Activated T-cell treated with anti-CD3 and anti-CD28 coated beads, Interleukin-2, amount 50 U/mL, for 24 hours (primary cell): ENCODE results near the gene SPRN.
"Not testable (repeated sequence)": the region's sequence is repeated elsewhere in the genome, so short reads cannot be mapped to it uniquely, and the experiment has no call there.

ENCODE experiments used
- DNase-seq: peaks from one replicate; pipeline ENCODE4 v3.0.0-alpha.2; 2020
- H3K27ac Mint-ChIP-seq: 2 replicates; pipeline ENCODE4 v1.8.0; 2020; ENCODE audit warnings: mild to moderate bottlenecking, mixed read lengths
- H3K27me3 Mint-ChIP-seq: 2 replicates; pipeline ENCODE4 v1.8.0; 2020; ENCODE audit warnings: mixed read lengths
- H3K36me3 Mint-ChIP-seq: 2 replicates; pipeline ENCODE4 v1.8.0; 2020; ENCODE audit warnings: low read depth, mixed read lengths
- H3K4me1 Mint-ChIP-seq: 2 replicates; pipeline ENCODE4 v1.8.0; 2020; ENCODE audit warnings: low read depth, mixed read lengths
- H3K4me3 Mint-ChIP-seq: 2 replicates; pipeline ENCODE4 v1.8.0; 2020; ENCODE audit warnings: mild to moderate bottlenecking, moderate library complexity, mixed read lengths
- H3K9me3 Mint-ChIP-seq: 2 replicates; pipeline ENCODE4 v1.8.0; 2020; ENCODE audit warnings: mixed read lengths

The SPRN gene

GRCh38 chr10:133432789-133433188 lies 8.4 kb upstream of the SPRN start:
- not testable (repeated sequence) for H3K36me3 Mint-ChIP-seq, DNase-seq, H3K4me1 Mint-ChIP-seq, H3K9me3 Mint-ChIP-seq, H3K27ac Mint-ChIP-seq, H3K4me3 Mint-ChIP-seq
- H3K27me3 Mint-ChIP-seq, result peaks cover 20% of the 10 kb centered on the region

- not testable (repeated sequence) for H3K36me3 Mint-ChIP-seq
Measured at GRCh38 chr10:133431888-133432613, 7.6 kb upstream of the SPRN start.

GRCh38 chr10:133429571-133429970 lies 5.1 kb upstream of the SPRN start:
- not testable (repeated sequence) for H3K4me1 Mint-ChIP-seq, H3K27ac Mint-ChIP-seq

More at GRCh38 chr10:133431888-133432613, 7.6 kb upstream of the SPRN start:
- not testable (repeated sequence) for H3K4me1 Mint-ChIP-seq, H3K27ac Mint-ChIP-seq, DNase-seq, H3K4me3 Mint-ChIP-seq, H3K9me3 Mint-ChIP-seq
- H3K27me3 Mint-ChIP-seq, result peaks cover 17% of the 10 kb centered on the region

GRCh38 chr10:133424102-133424501 lies 323 bp downstream of the SPRN start:
- not testable (repeated sequence) for H3K27me3 Mint-ChIP-seq, H3K4me3 Mint-ChIP-seq, H3K9me3 Mint-ChIP-seq, DNase-seq, H3K4me1 Mint-ChIP-seq, H3K27ac Mint-ChIP-seq
- peaks cover 26% of the 10 kb centered on the region for H3K36me3 Mint-ChIP-seq

More at GRCh38 chr10:133429571-133429970, 5.1 kb upstream of the SPRN start:
- H3K9me3 Mint-ChIP-seq, H3K36me3 Mint-ChIP-seq, H3K27me3 Mint-ChIP-seq, H3K4me3 Mint-ChIP-seq, DNase-seq: not testable (repeated sequence)

- H3K9me3 Mint-ChIP-seq, result no peaks in the 10 kb centered on the region
- H3K4me3 Mint-ChIP-seq, result peak overlapping the region; percentile 35
- peak; percentile 47 for DNase-seq
- no peak overlapping the region for H3K27ac Mint-ChIP-seq
- H3K4me1 Mint-ChIP-seq, result peaks cover 8% of the 10 kb centered on the region
- H3K27me3 Mint-ChIP-seq, result peaks cover 6% of the 10 kb centered on the region
- peaks cover 36% of the 10 kb centered on the region for H3K36me3 Mint-ChIP-seq
Measured at GRCh38 chr10:133422807-133423771, 1.3 kb downstream of the SPRN start.

- DNase-seq, result no peak
- Mint-ChIP-seq H3K27me3 (peaks cover 6% of the 10 kb centered on the region), H3K9me3 (no peaks in the 10 kb centered on the region), H3K27ac (no peak overlapping the region), H3K4me1 (peaks cover 8% of the 10 kb centered on the region), H3K4me3 (no peak overlapping the region), H3K36me3 (peaks cover 41% of the 10 kb centered on the region)
Measured at GRCh38 chr10:133422223-133422806, 2.1 kb downstream of the SPRN start.

DNA sequence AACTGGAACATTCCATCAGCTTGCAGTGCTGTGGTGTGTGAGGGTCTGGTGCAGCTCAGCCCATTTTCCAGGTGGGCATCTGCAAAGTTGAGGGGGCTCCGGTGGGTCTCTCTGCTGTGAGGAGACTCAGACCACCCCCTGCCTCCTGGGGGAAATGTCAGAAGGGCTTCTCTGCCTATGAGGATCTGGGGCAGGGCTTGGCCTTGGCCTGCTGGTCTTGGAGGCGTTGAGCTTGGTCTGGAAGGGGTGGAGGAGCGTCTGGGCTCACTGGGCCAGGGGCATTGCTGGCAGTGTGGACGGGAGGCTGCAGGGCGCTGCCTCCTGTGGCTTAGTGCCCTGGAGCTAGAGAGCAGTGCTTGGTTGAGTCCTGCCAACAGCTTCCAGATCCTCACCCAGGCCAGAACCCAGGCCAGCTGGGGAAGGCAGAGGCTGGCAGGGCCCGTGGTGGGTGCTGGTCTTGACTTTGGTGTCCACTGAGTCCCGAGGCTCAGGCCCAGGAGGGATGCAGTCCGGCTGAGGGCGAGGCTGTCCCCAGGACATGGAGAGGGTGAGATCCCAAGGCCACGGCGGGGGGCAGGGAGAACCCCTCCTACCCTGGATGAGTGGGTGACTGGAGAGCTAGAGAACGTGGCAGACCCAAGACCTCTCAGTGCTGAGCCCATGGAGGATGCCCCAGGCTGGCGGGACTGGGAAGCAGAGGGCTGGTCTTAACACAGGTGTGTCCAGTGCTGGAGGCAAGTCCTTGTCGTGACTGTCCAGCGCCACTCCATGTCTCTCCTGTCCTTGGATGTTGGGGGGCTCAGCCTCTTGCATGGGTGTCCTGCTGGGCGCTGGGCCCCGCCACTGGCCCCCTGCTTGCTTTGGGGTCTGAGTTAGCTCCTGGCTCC lies 2.8 kb downstream of the SPRN start:
- Mint-ChIP-seq H3K36me3 (peaks cover 41% of the 10 kb centered on the region), H3K4me1 (peaks cover 8% of the 10 kb centered on the region), H3K4me3 (no peak overlapping the region), H3K27me3 (peaks cover 6% of the 10 kb centered on the region), H3K9me3 (no peaks in the 10 kb centered on the region), H3K27ac (no peak overlapping the region)
- DNase-seq, result no peak

DNA sequence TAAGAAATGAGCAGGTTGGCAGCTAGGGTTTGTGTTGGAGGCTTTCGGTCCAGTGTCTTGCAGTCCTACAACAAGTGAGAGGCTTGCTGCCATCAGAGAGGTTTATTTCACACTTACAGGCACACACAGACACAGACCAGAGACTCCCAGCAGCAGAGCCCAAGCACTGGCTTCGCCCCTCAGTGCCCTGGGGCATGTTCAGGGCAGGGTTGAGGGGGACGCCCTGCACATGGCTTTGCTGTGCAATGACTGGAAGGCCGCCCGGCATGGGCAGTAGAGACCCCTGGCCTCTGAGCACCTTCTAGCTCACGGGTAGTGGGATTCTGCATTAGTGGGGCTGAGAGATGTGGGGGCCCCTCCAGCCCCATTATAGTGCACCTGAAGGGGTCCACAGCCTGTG lies 3.8 kb downstream of the SPRN start:
- Mint-ChIP-seq H3K4me3 (no peak overlapping the region), H3K4me1 (peaks cover 8% of the 10 kb centered on the region), H3K9me3 (no peaks in the 10 kb centered on the region), H3K27me3 (peaks cover 6% of the 10 kb centered on the region), H3K36me3 (peaks cover 47% of the 10 kb centered on the region), H3K27ac (peak overlapping the region; percentile 11)
- DNase-seq, result no peak

GRCh38 chr10:133420028-133420427 lies 4.4 kb downstream of the SPRN start:
- Mint-ChIP-seq H3K4me3 (no peak overlapping the region), H3K27me3 (peaks cover 6% of the 10 kb centered on the region), H3K9me3 (no peaks in the 10 kb centered on the region), H3K27ac (no peak overlapping the region), H3K36me3 (peaks cover 52% of the 10 kb centered on the region), H3K4me1 (peaks cover 11% of the 10 kb centered on the region)
- no peak for DNase-seq

DNA sequence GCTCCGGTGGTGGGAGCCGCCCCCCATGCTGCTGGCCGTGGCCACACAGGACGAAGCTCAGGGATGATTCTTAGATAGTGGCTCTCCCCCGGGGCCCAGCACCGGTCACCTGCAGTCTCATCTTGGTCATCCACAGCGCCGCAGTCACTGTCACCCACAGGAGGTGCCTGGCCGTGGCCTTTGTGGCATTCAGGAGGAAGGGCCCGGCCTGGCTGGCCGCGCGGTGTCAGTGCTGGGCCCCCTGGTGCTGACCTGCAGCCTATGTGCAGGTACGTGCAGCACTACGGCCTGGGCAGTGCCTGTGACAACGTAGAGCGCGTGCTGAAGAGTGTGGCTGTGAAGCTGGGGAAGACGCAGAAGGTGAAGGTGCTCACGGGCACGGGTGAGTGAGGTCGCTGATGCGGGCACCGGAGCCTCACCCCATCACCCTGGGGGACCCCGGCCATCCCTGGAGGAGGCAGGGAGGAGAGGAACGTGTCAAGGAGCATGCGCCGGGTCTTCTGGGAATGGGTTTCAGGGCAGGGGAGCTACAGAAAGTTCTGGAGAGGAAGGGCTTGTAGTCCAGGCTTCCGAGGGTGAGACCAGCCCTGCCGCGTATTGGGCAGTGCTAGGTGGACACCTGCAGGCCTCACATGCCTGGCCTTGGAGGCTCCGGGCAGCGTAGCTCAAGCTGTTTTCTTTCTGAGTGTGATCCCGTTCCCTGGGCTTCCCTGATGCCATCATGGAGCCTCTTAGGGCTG lies 5.0 kb downstream of the SPRN start:
- no peak overlapping the region for H3K4me3 Mint-ChIP-seq
- peaks cover 6% of the 10 kb centered on the region for H3K27me3 Mint-ChIP-seq
- DNase-seq, result no peak
- peaks cover 59% of the 10 kb centered on the region for H3K36me3 Mint-ChIP-seq
- H3K4me1 Mint-ChIP-seq, result peaks cover 11% of the 10 kb centered on the region
- H3K9me3 Mint-ChIP-seq, result no peaks in the 10 kb centered on the region
- no peak overlapping the region for H3K27ac Mint-ChIP-seq

- DNase-seq, result no peak
- Mint-ChIP-seq H3K9me3 (no peaks in the 10 kb centered on the region), H3K27me3 (peaks cover 6% of the 10 kb centered on the region), H3K36me3 (peaks cover 67% of the 10 kb centered on the region), H3K4me1 (peaks cover 11% of the 10 kb centered on the region), H3K4me3 (no peak overlapping the region), H3K27ac (no peak overlapping the region)
Measured at GRCh38 chr10:133418289-133418993, 6.0 kb downstream of the SPRN start.

DNA sequence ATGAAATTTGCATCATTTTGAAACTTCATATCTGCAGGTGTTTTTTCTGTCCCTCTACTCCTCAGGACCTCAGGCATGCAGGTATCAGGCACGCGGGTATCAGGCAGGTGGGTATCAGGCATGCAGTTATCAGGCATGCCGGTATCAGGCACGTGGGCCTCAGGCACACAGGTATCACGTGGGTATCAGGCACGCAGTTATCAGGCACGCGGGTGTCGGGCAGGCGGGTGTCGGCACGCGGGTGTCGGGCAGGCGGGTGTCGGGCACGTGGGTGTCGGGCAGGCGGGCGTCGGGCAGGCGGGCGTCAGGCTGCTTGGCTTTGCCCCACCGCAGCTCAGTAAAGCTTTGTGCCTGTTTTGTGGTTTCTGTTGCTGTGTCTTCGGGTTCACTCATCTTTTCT lies 8.7 kb downstream of the SPRN start:
- H3K36me3 Mint-ChIP-seq, result peaks cover 84% of the 10 kb centered on the region
- H3K27me3 Mint-ChIP-seq, result no peaks in the 10 kb centered on the region
- DNase-seq, result no peak
- H3K4me1 Mint-ChIP-seq, result peaks cover 3% of the 10 kb centered on the region
- no peak overlapping the region for H3K27ac Mint-ChIP-seq
- H3K4me3 Mint-ChIP-seq, result no peak overlapping the region
- peaks cover 16% of the 10 kb centered on the region for H3K9me3 Mint-ChIP-seq

- not testable (repeated sequence) for H3K4me1 Mint-ChIP-seq, H3K27ac Mint-ChIP-seq, H3K27me3 Mint-ChIP-seq, DNase-seq, H3K4me3 Mint-ChIP-seq
- Mint-ChIP-seq H3K36me3 (peaks cover 83% of the 10 kb centered on the region), H3K9me3 (peaks cover 18% of the 10 kb centered on the region)
Measured at GRCh38 chr10:133414401-133414800, 10.0 kb downstream of the SPRN start.
